ENCODE results near the gene SEMA6A. TPM values are rescaled to one million over a fixed set of nuclear protein-coding genes. Genes with fewer than 3 reads are reported as not detected.

SEMA6A gene, protein sequence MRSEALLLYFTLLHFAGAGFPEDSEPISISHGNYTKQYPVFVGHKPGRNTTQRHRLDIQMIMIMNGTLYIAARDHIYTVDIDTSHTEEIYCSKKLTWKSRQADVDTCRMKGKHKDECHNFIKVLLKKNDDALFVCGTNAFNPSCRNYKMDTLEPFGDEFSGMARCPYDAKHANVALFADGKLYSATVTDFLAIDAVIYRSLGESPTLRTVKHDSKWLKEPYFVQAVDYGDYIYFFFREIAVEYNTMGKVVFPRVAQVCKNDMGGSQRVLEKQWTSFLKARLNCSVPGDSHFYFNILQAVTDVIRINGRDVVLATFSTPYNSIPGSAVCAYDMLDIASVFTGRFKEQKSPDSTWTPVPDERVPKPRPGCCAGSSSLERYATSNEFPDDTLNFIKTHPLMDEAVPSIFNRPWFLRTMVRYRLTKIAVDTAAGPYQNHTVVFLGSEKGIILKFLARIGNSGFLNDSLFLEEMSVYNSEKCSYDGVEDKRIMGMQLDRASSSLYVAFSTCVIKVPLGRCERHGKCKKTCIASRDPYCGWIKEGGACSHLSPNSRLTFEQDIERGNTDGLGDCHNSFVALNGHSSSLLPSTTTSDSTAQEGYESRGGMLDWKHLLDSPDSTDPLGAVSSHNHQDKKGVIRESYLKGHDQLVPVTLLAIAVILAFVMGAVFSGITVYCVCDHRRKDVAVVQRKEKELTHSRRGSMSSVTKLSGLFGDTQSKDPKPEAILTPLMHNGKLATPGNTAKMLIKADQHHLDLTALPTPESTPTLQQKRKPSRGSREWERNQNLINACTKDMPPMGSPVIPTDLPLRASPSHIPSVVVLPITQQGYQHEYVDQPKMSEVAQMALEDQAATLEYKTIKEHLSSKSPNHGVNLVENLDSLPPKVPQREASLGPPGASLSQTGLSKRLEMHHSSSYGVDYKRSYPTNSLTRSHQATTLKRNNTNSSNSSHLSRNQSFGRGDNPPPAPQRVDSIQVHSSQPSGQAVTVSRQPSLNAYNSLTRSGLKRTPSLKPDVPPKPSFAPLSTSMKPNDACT
- total RNA-seq: 0.19 and 0.24 TPM in 2 replicates

GRCh38 chr5:116574367-116575325, at the start of gene SEMA6A:
SEMA6A (minus strand) TSS chr5:116574823; CDS start chr5:116504944, 69,879 bp downstream.
- peak; percentile 88 for DNase-seq
- H3K36me3 Mint-ChIP-seq (ENCODE audit: low read depth): no peaks in the 10 kb centered on the region
- H3K4me3 Mint-ChIP-seq: peak within 1 kb of the TSS; percentile 67
- peaks cover 80% of the 10 kb centered on the region for H3K27me3 Mint-ChIP-seq
- intact Hi-C loops (cut with micrococcal nuclease): loop anchor here (5.0 to 10.0 kb wide), 4 partner anchors 440 to 1392 kb away; partner anchors contain the start of genes CDO1 and LVRN
- H3K9me3 Mint-ChIP-seq: no peaks in the 10 kb centered on the region
- peak within 1 kb of the TSS; percentile 46 for H3K27ac Mint-ChIP-seq
- H3K4me1 Mint-ChIP-seq: peaks cover 20% of the 10 kb centered on the region

GRCh38 chr5:116622375-116623050, 47.9 kb upstream of the SEMA6A start:
- H3K4me1 Mint-ChIP-seq: no peaks in the 10 kb centered on the region
- no peaks in the 10 kb centered on the region for H3K27me3 Mint-ChIP-seq
- no peaks in the 10 kb centered on the region for H3K36me3 Mint-ChIP-seq (ENCODE audit: low read depth)
- H3K9me3 Mint-ChIP-seq: no peaks in the 10 kb centered on the region
- intact Hi-C loops (cut with micrococcal nuclease): no loop called here
- no peak for DNase-seq
- H3K4me3 Mint-ChIP-seq: no peak overlapping the region
- H3K27ac Mint-ChIP-seq: no peak overlapping the region

- Mint-ChIP-seq H3K36me3 (ENCODE audit: low read depth) (no peaks in the 10 kb centered on the region), H3K27ac (no peak overlapping the region), H3K4me3 (no peak overlapping the region), H3K4me1 (no peaks in the 10 kb centered on the region), H3K27me3 (no peaks in the 10 kb centered on the region), H3K9me3 (no peaks in the 10 kb centered on the region)
- no peak for DNase-seq
- intact Hi-C loops (cut with micrococcal nuclease): no loop called here
These were observed 47.0 kb upstream of the SEMA6A start for GRCh38 chr5:116621599-116621998.

- no peak for DNase-seq
- Mint-ChIP-seq H3K4me3 (no peak overlapping the region), H3K27ac (no peak overlapping the region), H3K27me3 (no peaks in the 10 kb centered on the region), H3K36me3 (ENCODE audit: low read depth) (no peaks in the 10 kb centered on the region), H3K4me1 (no peaks in the 10 kb centered on the region), H3K9me3 (no peaks in the 10 kb centered on the region)
- intact Hi-C loops (cut with micrococcal nuclease): no loop called here
These were observed 42.3 kb upstream of the SEMA6A start for GRCh38 chr5:116616876-116617275.

DNA sequence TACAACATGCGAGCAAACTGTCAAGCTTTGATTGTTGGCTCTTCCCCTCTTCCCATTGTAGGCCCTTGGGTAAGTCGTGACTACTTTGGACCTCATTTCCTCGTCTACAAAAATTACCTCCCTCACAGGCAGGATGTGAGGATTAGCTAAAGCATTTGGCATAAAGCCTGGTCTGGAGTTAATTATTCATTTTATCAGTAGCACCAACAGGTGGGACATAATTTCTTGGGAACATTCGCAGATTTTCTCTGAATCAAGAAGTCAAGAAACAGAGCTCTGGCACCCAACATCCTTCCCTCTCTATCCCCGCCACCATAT, 39.9 kb upstream of the SEMA6A start:
- Mint-ChIP-seq H3K9me3 (no peaks in the 10 kb centered on the region), H3K4me1 (no peaks in the 10 kb centered on the region), H3K36me3 (ENCODE audit: low read depth) (no peaks in the 10 kb centered on the region), H3K4me3 (no peak overlapping the region), H3K27me3 (no peaks in the 10 kb centered on the region), H3K27ac (no peak overlapping the region)
- intact Hi-C loops (cut with micrococcal nuclease): no loop called here
- DNase-seq: no peak

DNA sequence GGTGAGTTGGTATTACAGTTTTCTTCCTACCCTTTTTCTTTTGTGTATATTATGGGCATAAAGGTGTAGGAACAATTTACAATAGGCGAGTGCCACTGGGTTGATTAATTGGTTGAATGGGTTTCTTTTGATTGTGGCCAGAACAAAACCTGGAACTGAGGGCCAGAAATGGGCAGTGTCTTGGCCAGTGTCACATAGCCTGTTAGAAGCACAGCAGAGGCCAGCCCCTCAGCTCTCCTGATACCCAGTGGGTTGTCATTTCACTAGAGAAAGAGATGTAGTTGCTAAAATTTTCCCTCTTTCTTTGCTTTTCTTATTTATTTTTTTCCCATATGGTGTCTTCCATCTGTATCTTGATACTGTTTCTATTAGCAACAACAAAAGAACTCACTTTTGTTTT, 38.8 kb upstream of the SEMA6A start:
- H3K27ac Mint-ChIP-seq: no peak overlapping the region
- no peak overlapping the region for H3K4me3 Mint-ChIP-seq
- H3K9me3 Mint-ChIP-seq: no peaks in the 10 kb centered on the region
- no peaks in the 10 kb centered on the region for H3K27me3 Mint-ChIP-seq
- DNase-seq: no peak
- no peaks in the 10 kb centered on the region for H3K4me1 Mint-ChIP-seq
- H3K36me3 Mint-ChIP-seq (ENCODE audit: low read depth): no peaks in the 10 kb centered on the region
- intact Hi-C loops (cut with micrococcal nuclease): no loop called here

- no peaks in the 10 kb centered on the region for H3K27me3 Mint-ChIP-seq
- intact Hi-C loops (cut with micrococcal nuclease): no loop called here
- no peak for DNase-seq
- no peaks in the 10 kb centered on the region for H3K4me1 Mint-ChIP-seq
- no peak overlapping the region for H3K27ac Mint-ChIP-seq
- H3K4me3 Mint-ChIP-seq: no peak overlapping the region
- H3K36me3 Mint-ChIP-seq (ENCODE audit: low read depth): no peaks in the 10 kb centered on the region
- no peaks in the 10 kb centered on the region for H3K9me3 Mint-ChIP-seq
These were observed 37.8 kb upstream of the SEMA6A start for GRCh38 chr5:116612431-116612830.

- DNase-seq: no peak
- intact Hi-C loops (cut with micrococcal nuclease): no loop called here
- no peak overlapping the region for H3K4me3 Mint-ChIP-seq
- H3K36me3 Mint-ChIP-seq (ENCODE audit: low read depth): no peaks in the 10 kb centered on the region
- no peaks in the 10 kb centered on the region for H3K9me3 Mint-ChIP-seq
- H3K27ac Mint-ChIP-seq: no peak overlapping the region
- H3K27me3 Mint-ChIP-seq: peaks cover 11% of the 10 kb centered on the region
- no peaks in the 10 kb centered on the region for H3K4me1 Mint-ChIP-seq
These were observed 30.9 kb upstream of the SEMA6A start for GRCh38 chr5:116605310-116606070.

DNA sequence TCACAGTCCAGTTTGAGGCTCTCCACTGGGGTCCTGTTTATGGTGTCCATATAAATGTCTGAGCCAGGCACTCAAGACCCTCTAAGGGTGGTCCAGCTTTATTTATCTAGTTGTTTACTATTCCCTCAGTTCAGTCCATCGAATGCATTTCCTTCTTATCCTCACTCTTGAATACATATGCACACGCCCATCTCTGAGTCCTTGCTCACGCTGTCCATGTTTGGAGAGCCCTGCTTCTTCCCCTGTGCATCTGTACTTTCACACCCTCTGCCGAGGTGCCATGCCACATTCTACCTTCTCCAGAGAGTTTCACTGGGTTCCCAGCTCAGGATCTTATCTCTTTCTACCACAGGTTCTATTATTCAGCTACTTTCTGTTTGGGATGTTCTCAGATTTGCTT, 30.2 kb upstream of the SEMA6A start:
- H3K27ac Mint-ChIP-seq: no peak overlapping the region
- DNase-seq: no peak

DNA sequence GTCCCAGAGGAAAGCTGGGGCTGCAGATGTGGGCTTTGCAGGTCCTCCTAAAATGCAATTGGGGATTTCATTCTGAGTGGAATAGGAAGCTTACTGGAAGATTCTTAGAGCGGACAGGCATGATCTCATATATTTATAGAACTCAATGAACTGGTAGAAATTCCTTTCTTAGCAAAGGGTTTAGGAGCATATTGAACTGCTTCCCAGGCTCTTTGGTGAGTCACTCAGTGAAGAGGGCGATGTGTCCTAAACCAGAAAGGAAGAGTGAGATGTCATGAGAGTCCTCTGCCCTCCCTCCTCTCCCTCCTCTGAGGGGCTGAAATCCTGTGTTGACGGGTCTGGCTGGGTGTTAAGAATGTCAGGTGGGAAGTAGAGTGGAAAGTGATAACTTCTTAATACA, 26.3 kb upstream of the SEMA6A start:
- no peak for DNase-seq
- intact Hi-C loops (cut with micrococcal nuclease): no loop called here
- Mint-ChIP-seq H3K4me3 (no peak overlapping the region), H3K36me3 (ENCODE audit: low read depth) (no peaks in the 10 kb centered on the region), H3K9me3 (no peaks in the 10 kb centered on the region), H3K4me1 (no peaks in the 10 kb centered on the region), H3K27me3 (peaks cover 11% of the 10 kb centered on the region), H3K27ac (no peak overlapping the region)

More for the DNA sequence above, 30.2 kb upstream of the SEMA6A start:
- intact Hi-C loops (cut with micrococcal nuclease): no loop called here
- H3K9me3 Mint-ChIP-seq: no peaks in the 10 kb centered on the region
- no peak overlapping the region for H3K4me3 Mint-ChIP-seq
- no peaks in the 10 kb centered on the region for H3K4me1 Mint-ChIP-seq
- H3K36me3 Mint-ChIP-seq (ENCODE audit: low read depth): no peaks in the 10 kb centered on the region
- H3K27me3 Mint-ChIP-seq: peaks cover 11% of the 10 kb centered on the region

DNA sequence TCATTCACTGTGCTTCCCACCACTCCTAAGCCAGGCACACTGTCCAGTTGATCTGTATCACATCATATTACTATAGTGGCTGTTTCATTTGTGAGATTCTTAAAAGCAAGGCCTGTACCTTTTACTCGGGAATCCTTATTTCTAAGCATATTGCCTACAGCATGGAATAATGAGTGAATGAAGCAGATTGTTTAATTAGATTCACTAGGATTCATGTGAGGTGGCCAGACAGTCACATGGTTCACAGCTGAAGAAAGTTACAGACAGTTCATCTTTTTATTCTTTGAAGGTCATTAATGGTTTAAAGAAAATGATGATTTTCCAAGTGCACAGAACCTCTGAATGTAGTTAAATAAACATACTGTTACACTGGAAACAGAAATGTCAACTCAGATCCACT, 24.3 kb upstream of the SEMA6A start:
- Mint-ChIP-seq H3K27me3 (peaks cover 7% of the 10 kb centered on the region), H3K27ac (no peak overlapping the region), H3K36me3 (ENCODE audit: low read depth) (no peaks in the 10 kb centered on the region), H3K9me3 (no peaks in the 10 kb centered on the region), H3K4me3 (no peak overlapping the region), H3K4me1 (no peaks in the 10 kb centered on the region)
- intact Hi-C loops (cut with micrococcal nuclease): no loop called here
- no peak for DNase-seq

DNA sequence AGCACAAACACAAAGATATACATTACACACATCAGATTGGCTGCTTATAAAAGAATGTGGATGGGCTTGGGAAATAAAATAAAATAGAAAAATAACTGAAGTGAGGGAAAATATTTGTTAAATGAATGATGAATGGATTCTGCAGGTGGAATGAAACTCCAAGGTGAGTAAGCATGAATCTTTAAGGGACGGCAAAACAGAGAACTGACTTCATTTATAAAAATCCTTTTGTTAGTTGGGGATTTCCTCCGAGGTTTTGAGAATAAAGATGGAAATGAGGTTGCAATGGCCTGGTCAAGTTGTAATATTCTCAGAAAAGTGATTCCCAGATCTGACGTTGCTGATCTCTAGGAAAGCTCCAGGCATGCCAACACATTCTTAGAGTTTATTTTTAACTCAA, 20.9 kb upstream of the SEMA6A start:
- no peak overlapping the region for H3K4me3 Mint-ChIP-seq
- no peaks in the 10 kb centered on the region for H3K36me3 Mint-ChIP-seq (ENCODE audit: low read depth)
- H3K9me3 Mint-ChIP-seq: no peaks in the 10 kb centered on the region
- H3K27ac Mint-ChIP-seq: no peak overlapping the region
- intact Hi-C loops (cut with micrococcal nuclease): no loop called here
- DNase-seq: no peak
- H3K27me3 Mint-ChIP-seq: no peaks in the 10 kb centered on the region
- H3K4me1 Mint-ChIP-seq: no peaks in the 10 kb centered on the region
